GM18873 (cell line): ENCODE results near the gene ANKRD36C.
"Not testable (repeated sequence)": the region's sequence is repeated elsewhere in the genome, so short reads cannot be mapped to it uniquely, and the experiment has no call there.

Experiments
- ATAC-seq: cut with Tn5 transposase; IDR thresholded peaks from one replicate; pipeline ENCODE4 v1.9.1; 2021; ENCODE audit warnings: mild to moderate bottlenecking, moderate library complexity, moderate number of reproducible peaks; ENCODE audit not compliant: unreplicated experiment, low FRiP score

The ANKRD36C gene

GRCh38 chr2:95813311-95813710 lies 178.3 kb downstream of the ANKRD36C start:
- not testable (repeated sequence) for ATAC-seq

DNA sequence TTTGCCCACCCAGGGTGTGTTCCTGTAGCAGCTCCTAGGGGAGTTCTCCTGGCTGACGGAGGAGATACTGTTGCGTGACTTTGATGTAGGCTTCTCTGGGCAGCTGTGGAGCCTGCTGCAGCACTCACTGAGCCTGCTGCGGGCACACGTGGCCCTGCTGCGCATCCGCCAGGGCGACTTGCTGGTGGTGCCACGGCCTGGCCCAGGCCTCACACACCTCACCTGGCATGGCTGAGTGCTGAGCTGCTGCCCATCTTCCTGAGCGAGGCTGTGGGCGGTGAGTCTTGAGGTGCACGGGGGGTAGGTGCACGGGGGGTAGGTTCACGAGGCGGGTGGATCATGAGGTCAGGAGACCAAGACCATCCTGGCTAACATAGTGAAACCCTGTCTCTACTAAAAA lies 191.7 kb downstream of the ANKRD36C start:
- ATAC-seq: no peak

GRCh38 chr2:95799147-95799889 lies 192.3 kb downstream of the ANKRD36C start:
- ATAC-seq: not testable (repeated sequence)

GRCh38 chr2:95796249-95797099 lies 195.2 kb downstream of the ANKRD36C start:
- ATAC-seq: not testable (repeated sequence)

- ATAC-seq: not testable (repeated sequence)
Measured at GRCh38 chr2:95793970-95794369, 197.7 kb downstream of the ANKRD36C start.

DNA sequence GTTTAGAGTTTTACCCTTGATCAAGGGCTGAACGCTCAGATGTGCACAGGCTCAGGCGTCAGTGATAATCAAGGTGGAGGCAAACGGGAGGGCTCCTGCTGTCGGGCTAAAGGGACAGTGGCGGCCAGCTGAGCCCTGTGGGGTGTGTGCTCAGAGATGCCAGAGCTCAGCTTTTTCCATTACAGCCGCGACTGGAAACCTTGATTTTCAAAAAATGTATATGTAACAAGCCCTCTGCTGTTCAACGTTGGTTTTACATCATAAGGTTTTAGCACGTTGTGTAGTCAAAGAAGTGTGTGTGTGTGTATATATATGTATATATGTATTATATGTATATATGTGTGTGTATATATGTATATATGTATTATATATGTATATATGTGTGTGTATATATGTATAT lies 201.4 kb downstream of the ANKRD36C start:
- not testable (repeated sequence) for ATAC-seq

DNA sequence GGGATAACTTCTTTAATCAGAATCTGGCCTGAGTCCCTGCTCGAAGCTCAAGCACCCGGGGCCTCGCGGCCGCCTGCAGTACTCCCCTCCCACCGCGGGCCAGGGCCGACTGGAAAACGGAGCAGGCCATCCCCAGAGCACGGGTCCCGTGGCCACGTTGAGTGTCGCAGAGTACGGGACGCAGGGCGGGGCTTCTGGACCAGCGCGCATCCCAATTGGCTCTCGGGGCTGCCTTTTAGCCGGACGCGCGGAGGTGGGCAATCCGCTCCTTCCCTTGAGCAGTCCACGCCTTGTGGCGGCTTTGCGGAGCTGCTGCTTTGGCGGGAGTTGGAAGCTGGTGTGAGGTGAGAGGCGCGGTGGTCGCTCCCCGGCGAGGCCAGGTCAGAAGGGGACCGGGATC lies 202.2 kb downstream of the ANKRD36C start:
- ATAC-seq: not testable (repeated sequence)

GRCh38 chr2:95788642-95789041 lies 203.0 kb downstream of the ANKRD36C start:
- not testable (repeated sequence) for ATAC-seq
